Measurements from ENCODE around the gene AGBL2. TPM values are rescaled to one million over a fixed set of nuclear protein-coding genes. Genes with fewer than 3 reads are reported as not detected.

Gene AGBL2
- total RNA-seq, 2 donors from 2014 or later, result 3.6 to 4.4 TPM

GRCh38 chr11:47675851-47676250, 39.3 kb downstream of the AGBL2 start:
- Histone ChIP-seq H3K27ac (no peak overlapping the region), H3K9me3 (no peaks in the 10 kb centered on the region), H3K4me1 (replicated peaks) (no peaks in the 10 kb centered on the region), H3K27me3 (replicated peaks; ENCODE audit: insufficient read depth) (no peaks in the 10 kb centered on the region), H3K4me3 (no peak overlapping the region), H3K36me3 (no peaks in the 10 kb centered on the region)
- intact Hi-C loops (cut with DNase I), result no loop called here
- WGBS, result 72% methylated on average over 2 of the region's 2 CpGs
- TF ChIP-seq POLR2AphosphoS5 (IDR thresholded peaks at IDR 0.05) (no peak), POLR2A (IDR thresholded peaks at IDR 0.05) (no peak)
- TF ChIP-seq, protein P1, sequence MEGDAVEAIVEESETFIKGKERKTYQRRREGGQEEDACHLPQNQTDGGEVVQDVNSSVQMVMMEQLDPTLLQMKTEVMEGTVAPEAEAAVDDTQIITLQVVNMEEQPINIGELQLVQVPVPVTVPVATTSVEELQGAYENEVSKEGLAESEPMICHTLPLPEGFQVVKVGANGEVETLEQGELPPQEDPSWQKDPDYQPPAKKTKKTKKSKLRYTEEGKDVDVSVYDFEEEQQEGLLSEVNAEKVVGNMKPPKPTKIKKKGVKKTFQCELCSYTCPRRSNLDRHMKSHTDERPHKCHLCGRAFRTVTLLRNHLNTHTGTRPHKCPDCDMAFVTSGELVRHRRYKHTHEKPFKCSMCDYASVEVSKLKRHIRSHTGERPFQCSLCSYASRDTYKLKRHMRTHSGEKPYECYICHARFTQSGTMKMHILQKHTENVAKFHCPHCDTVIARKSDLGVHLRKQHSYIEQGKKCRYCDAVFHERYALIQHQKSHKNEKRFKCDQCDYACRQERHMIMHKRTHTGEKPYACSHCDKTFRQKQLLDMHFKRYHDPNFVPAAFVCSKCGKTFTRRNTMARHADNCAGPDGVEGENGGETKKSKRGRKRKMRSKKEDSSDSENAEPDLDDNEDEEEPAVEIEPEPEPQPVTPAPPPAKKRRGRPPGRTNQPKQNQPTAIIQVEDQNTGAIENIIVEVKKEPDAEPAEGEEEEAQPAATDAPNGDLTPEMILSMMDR (IDR thresholded peaks at IDR 0.05), result no peak
- DNase-seq (ENCODE audit: low spot score), result no peak

DNA sequence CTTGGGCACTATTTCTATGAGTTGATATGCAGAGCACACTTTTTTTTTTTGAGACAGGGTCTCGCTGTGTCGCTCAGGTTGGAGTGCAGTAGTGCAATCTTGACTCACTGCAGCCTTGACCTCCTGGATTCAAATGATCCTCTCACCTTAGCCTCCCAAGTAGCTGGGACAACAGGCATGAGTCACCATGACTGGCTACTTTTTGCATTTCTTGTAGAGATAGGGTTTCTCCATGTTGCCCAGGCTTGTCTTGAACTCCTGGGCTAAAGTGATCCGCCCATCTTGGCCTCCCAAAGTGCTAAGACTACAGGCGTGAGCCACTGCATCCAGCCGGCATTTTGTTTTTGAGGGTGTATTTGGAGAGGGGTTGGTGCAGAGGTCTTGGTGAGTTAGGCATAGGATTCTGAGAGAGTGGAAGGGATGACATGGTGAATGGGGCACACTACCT, 42.9 kb downstream of the AGBL2 start:
- H3K36me3 ChIP-seq, result no peaks in the 10 kb centered on the region
- no peak for TF ChIP-seq POLR2AphosphoS5 (IDR thresholded peaks at IDR 0.05)
- no peak for TF ChIP-seq POLR2A (IDR thresholded peaks at IDR 0.05)
- TF ChIP-seq, protein P1 (IDR thresholded peaks at IDR 0.05), result no peak
- no peak overlapping the region for H3K27ac ChIP-seq
- H3K4me3 ChIP-seq, result no peak overlapping the region
- no peak for DNase-seq (ENCODE audit: low spot score)
- WGBS, result 94% methylated on average over 5 of the region's 5 CpGs
- no peaks in the 10 kb centered on the region for H3K4me1 ChIP-seq (replicated peaks)
- no peaks in the 10 kb centered on the region for H3K9me3 ChIP-seq
- intact Hi-C loops (cut with DNase I), result no loop called here
- no peaks in the 10 kb centered on the region for H3K27me3 ChIP-seq (replicated peaks; ENCODE audit: insufficient read depth)

GRCh38 chr11:47669856-47670255, 45.3 kb downstream of the AGBL2 start:
- H3K4me3 ChIP-seq, result no peak overlapping the region
- intact Hi-C loops (cut with DNase I), result no loop called here

GRCh38 chr11:47668665-47669064, 46.5 kb downstream of the AGBL2 start:
- Histone ChIP-seq H3K4me1 (replicated peaks) (no peaks in the 10 kb centered on the region), H3K9me3 (no peaks in the 10 kb centered on the region), H3K36me3 (no peaks in the 10 kb centered on the region), H3K4me3 (no peak overlapping the region), H3K27me3 (replicated peaks; ENCODE audit: insufficient read depth) (no peaks in the 10 kb centered on the region), H3K27ac (no peak overlapping the region)
- DNase-seq (ENCODE audit: low spot score), result no peak
- intact Hi-C loops (cut with DNase I), result no loop called here
- no peak for TF ChIP-seq POLR2A (IDR thresholded peaks at IDR 0.05)

More at GRCh38 chr11:47669856-47670255, 45.3 kb downstream of the AGBL2 start:
- Histone ChIP-seq H3K27me3 (replicated peaks; ENCODE audit: insufficient read depth) (no peaks in the 10 kb centered on the region), H3K36me3 (no peaks in the 10 kb centered on the region), H3K27ac (no peak overlapping the region), H3K9me3 (no peaks in the 10 kb centered on the region), H3K4me1 (replicated peaks) (no peaks in the 10 kb centered on the region)
- WGBS, result 93% methylated on average over 6 of the region's 6 CpGs
- DNase-seq (ENCODE audit: low spot score), result no peak
- TF ChIP-seq, protein P1 (IDR thresholded peaks at IDR 0.05), result no peak
- TF ChIP-seq POLR2A (IDR thresholded peaks at IDR 0.05) (no peak), POLR2AphosphoS5 (IDR thresholded peaks at IDR 0.05) (no peak)

DNA sequence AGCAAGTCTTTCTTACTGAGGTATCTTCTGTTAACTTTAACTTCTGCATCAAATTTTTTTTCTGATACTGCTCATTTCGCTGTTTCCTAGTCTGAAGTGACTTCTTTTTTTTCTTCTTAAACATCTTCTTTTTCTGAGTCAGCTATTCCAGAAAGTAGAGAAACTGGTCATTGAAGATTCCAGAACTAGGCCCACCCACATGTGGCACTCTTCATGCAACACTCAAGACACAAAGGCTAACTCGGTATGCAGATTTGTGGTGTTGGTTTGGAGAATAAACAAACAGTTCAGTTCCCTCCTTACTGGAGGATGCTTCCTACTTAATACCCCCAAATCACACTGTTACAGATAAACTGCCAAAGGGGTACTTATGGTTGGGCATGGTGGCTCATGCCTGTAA, 47.6 kb downstream of the AGBL2 start:
- Histone ChIP-seq H3K4me1 (replicated peaks) (no peaks in the 10 kb centered on the region), H3K27me3 (replicated peaks; ENCODE audit: insufficient read depth) (no peaks in the 10 kb centered on the region), H3K4me3 (no peak overlapping the region), H3K9me3 (no peaks in the 10 kb centered on the region), H3K36me3 (no peaks in the 10 kb centered on the region), H3K27ac (no peak overlapping the region)
- DNase-seq (ENCODE audit: low spot score), result no peak
- TF ChIP-seq POLR2AphosphoS5 (IDR thresholded peaks at IDR 0.05) (no peak), POLR2A (IDR thresholded peaks at IDR 0.05) (no peak)
- TF ChIP-seq, protein P1 (IDR thresholded peaks at IDR 0.05), result no peak
- intact Hi-C loops (cut with DNase I), result no loop called here
- 71% methylated on average over 2 of the region's 2 CpGs for WGBS
